ENCODE results near the gene KLHL29. TPM values are rescaled to one million over a fixed set of nuclear protein-coding genes. Genes with fewer than 3 reads are reported as not detected.

The KLHL29 gene
- total RNA-seq, 1 experiment from 2014 or later = 2.4 TPM

DNA sequence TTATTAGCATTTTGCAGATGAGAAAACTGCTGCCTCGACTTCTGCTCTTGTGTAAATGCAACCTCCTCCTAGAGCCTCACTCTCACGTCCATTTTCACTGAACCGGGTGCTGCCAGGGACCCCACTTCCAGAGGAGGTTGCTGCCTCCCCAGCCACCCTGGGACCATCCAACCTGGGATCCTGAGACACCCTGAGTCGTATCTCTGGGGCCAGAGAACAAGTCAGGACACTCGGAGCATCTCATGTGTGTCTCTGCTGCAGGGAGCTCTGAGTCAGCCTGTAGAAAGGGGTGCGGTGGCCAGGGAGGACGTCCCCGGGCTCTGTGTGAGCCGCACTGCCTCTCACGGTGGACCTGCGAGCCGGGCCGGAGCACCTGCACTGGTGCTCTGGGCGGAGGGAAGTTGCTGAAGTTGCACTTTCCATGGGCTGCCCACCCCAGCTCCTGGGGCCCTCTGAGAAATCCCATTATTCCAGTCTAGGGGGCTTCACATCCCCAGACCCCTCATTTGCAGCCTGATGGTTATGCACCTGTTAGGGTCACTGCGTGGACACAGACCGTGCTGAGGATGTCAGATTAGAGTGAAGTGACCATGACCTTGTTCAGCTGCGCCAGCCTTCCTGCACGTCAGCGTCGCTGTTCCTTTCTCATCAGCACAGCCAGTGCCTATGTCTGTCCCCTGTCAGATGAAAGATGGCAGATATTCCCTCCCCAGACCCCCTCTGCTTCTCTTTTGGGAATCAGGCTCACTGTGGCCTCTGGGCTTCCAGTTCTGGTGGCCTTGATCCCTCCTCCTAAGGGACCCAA is 230.4 kb downstream of the KLHL29 start:
- peaks cover 16 to 18% of the 10 kb centered on the region in 2 experiments for H3K9me3 Mint-ChIP-seq
- no peak overlapping the region for H3T11ph ChIP-seq (ENCODE audit: low read length)
- no peak overlapping the region for H3K4me3 Mint-ChIP-seq
- H2BK15ac ChIP-seq (ENCODE audit: low read depth, low read length) = no peak overlapping the region
- no peak overlapping the region for H2AK5ac ChIP-seq (ENCODE audit: insufficient read length, low read length)
- no peak overlapping the region for H4K5ac ChIP-seq (ENCODE audit: insufficient read length, low read depth, low read length)
- H3K79me2 ChIP-seq (ENCODE audit: insufficient read depth, low read length) = no peaks in the 10 kb centered on the region
- no peaks in the 10 kb centered on the region for H3K9me3 ChIP-seq (ENCODE audit: control insufficient read depth, low read depth, low read length)
- DNase-seq = no peak
- TF ChIP-seq, protein P1, sequence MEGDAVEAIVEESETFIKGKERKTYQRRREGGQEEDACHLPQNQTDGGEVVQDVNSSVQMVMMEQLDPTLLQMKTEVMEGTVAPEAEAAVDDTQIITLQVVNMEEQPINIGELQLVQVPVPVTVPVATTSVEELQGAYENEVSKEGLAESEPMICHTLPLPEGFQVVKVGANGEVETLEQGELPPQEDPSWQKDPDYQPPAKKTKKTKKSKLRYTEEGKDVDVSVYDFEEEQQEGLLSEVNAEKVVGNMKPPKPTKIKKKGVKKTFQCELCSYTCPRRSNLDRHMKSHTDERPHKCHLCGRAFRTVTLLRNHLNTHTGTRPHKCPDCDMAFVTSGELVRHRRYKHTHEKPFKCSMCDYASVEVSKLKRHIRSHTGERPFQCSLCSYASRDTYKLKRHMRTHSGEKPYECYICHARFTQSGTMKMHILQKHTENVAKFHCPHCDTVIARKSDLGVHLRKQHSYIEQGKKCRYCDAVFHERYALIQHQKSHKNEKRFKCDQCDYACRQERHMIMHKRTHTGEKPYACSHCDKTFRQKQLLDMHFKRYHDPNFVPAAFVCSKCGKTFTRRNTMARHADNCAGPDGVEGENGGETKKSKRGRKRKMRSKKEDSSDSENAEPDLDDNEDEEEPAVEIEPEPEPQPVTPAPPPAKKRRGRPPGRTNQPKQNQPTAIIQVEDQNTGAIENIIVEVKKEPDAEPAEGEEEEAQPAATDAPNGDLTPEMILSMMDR (conservative IDR thresholded peaks at IDR 0.05) = no peak
- H3K18ac ChIP-seq (ENCODE audit: insufficient read length, low read depth, low read length) = no peak overlapping the region
- no peaks in the 10 kb centered on the region; the same call in 1 of the 2 replicates for H3K27me3 Mint-ChIP-seq (ENCODE audit: low read depth)
- H3K4me2 ChIP-seq (ENCODE audit: insufficient read depth, insufficient read length, low read length) = no peak overlapping the region
- H3K79me1 ChIP-seq (ENCODE audit: insufficient read depth, low read depth, low read length, poor library complexity, severe bottlenecking) = no peaks in the 10 kb centered on the region
- no peak overlapping the region for H3K27ac ChIP-seq (ENCODE audit: insufficient read length, low read depth, low read length)
- no peaks in the 10 kb centered on the region for H3K23me2 ChIP-seq (ENCODE audit: insufficient read length, low read depth, low read length, poor library complexity, severe bottlenecking)
- no peak overlapping the region for H3K23ac ChIP-seq (ENCODE audit: insufficient read length, low read depth, low read length)
- H4K20me1 ChIP-seq (ENCODE audit: control insufficient read depth, insufficient read depth, insufficient read length) = no peaks in the 10 kb centered on the region
- H2BK20ac ChIP-seq (ENCODE audit: low read depth, low read length, poor library complexity, severe bottlenecking) = no peak overlapping the region
- H2BK120ac ChIP-seq (ENCODE audit: low read depth, low read length, poor library complexity, severe bottlenecking) = no peak overlapping the region
- no peaks in the 10 kb centered on the region for H3K27me3 ChIP-seq (ENCODE audit: insufficient read depth, low read length)
- H3K14ac ChIP-seq (ENCODE audit: insufficient read depth, low read length) = no peak overlapping the region
- H3K56ac ChIP-seq (ENCODE audit: insufficient read length, low read depth, low read length) = no peak overlapping the region
- no peak overlapping the region for H2BK12ac ChIP-seq (ENCODE audit: insufficient read length, low read depth, low read length)
- H3K9ac ChIP-seq (ENCODE audit: extremely low read depth, insufficient read length, low read length) = no peak overlapping the region
- WGBS (ENCODE audit: extremely low coverage, insufficient read length, low lambda C conversion rate) = no CpG with 5 or more reads among the region's 20 CpGs
- H2BK5ac ChIP-seq (ENCODE audit: insufficient read length, low read length) = no peak overlapping the region
- no peak overlapping the region for H4K8ac ChIP-seq (replicated peaks; ENCODE audit: insufficient read length, low read depth, low read length)
- no peak overlapping the region for H4K91ac ChIP-seq (ENCODE audit: insufficient read length, low read depth, low read length)
- H2AFZ ChIP-seq (ENCODE audit: low read length) = no peak overlapping the region
- H3K36me3 Mint-ChIP-seq (ENCODE audit: insufficient read depth in 1 of 3, low read depth in 3 of 3) = peaks cover 6 to 27% (median 11%) of the 10 kb centered on the region in 3 experiments; a peak in 6 of 7 replicates
- no peak overlapping the region for H3K4ac ChIP-seq (ENCODE audit: low read depth, low read length)
- peaks cover 25 to 33% of the 10 kb centered on the region in 2 experiments for H3K4me1 Mint-ChIP-seq
- peak overlapping the region in 1 of 3 experiments; percentile 93; a peak in 2 of 7 replicates for H3K27ac Mint-ChIP-seq
- no peaks in the 10 kb centered on the region; the same call in 1 of the 2 replicates for H3K4me1 ChIP-seq (ENCODE audit: insufficient read depth, low read length)
